LNCAP (cell line): ENCODE measurements around the gene ITGA1.

ENCODE experiments used
- TF ChIP-seq, protein P1 (sequence below): fragments of 450-650 bp; IDR thresholded peaks from 2 replicates; pipeline ENCODE4 v1.5.1; 2017; ENCODE audit warnings: mild to moderate bottlenecking

Gene ITGA1

DNA sequence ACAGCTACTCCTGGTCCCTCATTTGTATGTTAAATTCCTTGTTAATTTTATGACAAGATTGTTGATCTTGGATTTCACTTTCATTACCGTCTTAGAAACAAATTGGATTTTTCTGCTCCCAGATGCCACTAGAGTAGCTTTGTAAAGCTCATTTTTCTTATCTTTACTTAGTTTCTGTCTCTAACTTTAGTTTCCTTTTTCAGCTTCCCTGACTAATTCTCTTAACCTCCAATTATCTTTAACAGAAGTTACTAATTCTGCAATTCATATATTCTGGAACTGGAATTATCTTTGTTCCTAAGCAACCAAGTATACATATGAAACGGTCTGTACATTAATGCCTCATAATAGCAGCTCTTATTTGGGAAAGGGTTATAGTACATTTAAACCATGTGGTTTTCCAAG is 16.7 kb downstream of the ITGA1 start:
- TF ChIP-seq, protein P1, sequence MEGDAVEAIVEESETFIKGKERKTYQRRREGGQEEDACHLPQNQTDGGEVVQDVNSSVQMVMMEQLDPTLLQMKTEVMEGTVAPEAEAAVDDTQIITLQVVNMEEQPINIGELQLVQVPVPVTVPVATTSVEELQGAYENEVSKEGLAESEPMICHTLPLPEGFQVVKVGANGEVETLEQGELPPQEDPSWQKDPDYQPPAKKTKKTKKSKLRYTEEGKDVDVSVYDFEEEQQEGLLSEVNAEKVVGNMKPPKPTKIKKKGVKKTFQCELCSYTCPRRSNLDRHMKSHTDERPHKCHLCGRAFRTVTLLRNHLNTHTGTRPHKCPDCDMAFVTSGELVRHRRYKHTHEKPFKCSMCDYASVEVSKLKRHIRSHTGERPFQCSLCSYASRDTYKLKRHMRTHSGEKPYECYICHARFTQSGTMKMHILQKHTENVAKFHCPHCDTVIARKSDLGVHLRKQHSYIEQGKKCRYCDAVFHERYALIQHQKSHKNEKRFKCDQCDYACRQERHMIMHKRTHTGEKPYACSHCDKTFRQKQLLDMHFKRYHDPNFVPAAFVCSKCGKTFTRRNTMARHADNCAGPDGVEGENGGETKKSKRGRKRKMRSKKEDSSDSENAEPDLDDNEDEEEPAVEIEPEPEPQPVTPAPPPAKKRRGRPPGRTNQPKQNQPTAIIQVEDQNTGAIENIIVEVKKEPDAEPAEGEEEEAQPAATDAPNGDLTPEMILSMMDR: no peak

DNA sequence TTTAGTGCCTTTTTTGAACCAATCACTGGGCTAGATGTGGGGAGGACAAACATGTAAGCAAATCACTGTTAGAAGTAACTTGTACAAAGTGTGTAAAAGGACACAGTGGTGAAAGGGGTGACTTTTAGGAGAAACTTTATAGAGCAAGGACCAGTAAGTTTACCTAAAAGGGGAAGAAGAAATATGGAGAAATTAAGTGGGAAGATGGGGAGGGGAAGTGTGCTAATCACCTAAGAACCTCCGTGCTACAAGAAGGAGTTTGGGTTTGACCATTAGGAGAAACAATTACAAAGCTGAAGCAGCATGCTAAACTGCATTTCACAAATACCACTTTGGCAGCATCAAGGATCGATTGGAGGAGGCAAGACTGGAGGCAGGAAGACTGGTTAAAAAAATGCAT is 17.3 kb downstream of the ITGA1 start:
- TF ChIP-seq, protein P1: no peak

DNA sequence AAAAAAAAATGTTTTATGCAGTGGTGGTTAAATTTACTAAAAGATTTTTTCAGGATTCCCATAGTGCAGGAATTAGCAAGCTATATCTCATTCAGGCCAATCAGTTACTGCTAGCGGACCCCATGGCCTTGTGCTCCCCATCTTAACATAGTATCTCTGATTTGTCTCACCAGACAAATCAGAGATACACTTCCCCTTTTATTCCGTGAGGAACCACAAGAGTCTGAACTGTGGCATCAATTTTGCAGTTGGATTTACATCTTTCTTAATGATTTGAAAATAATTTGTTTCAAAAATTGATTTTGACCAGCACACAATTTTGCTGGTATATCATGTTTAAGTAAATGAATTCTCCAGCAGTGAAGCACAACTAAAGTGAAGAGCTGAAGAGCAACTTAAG is 17.9 kb downstream of the ITGA1 start:
- TF ChIP-seq, protein P1: no peak

GRCh38 chr5:52807037-52807436 is 19.3 kb downstream of the ITGA1 start:
- TF ChIP-seq, protein P1: no peak

- TF ChIP-seq, protein P1: no peak
Observed at GRCh38 chr5:52807723-52808122, 20.0 kb downstream of the ITGA1 start.

DNA sequence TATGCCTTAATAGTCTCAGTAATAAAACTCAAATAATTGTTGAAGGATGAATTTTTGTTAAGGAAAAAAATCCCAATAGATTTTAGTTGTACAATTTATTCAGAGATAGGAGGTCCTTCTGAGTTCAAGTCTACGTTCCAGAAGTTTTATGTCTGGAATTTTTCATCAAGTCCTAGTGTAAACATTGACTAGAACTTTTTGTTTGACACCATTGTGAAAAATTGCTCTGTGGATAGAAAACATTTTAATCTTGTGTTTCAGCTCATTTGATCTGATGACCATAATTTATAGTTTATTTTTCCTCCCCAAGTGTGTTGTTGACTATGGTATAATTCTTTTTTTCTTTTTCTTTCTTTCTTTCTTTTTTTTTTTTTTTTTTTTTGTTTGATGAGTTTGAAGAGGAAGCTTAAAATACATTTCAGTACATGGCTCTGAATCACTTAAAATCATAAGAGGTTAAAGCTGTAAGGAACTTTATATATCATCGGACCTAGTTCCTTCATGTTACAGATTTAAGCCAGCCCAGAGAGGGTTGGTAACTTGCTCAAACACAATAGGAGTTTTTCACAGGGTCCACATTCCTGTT is 20.7 kb downstream of the ITGA1 start:
- TF ChIP-seq, protein P1: no peak

DNA sequence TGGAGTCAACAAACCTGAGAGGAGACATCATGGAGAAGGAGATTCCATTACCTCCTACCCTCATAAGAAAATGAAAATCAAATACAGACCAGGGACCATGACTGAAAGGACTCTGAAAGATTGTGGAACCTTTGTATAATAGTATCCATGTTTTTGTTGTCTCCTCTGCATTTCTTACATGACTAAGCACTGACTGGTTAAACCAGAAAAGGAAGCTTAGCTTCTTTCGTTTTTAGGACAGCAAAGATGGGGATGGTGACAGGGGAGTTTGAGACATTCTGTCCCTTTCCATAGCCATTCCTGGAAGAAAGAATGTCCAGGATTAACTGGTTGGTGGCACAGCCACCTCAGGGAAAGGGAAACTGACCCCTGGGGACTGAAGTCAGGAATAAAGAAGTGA is 22.2 kb downstream of the ITGA1 start:
- TF ChIP-seq, protein P1: no peak

- TF ChIP-seq, protein P1: no peak
Observed at GRCh38 chr5:52810426-52810825, 22.7 kb downstream of the ITGA1 start.
